Measurements from ENCODE around the gene DDC. TPM values are rescaled to one million over a fixed set of nuclear protein-coding genes. Genes with fewer than 3 reads are reported as not detected.
"Not testable (repeated sequence)": the region's sequence is repeated elsewhere in the genome, so short reads cannot be mapped to it uniquely, and the experiment has no call there.

Gene DDC
- total RNA-seq, 2 donors from 2014 or later: 0.85 TPM; not detected in 1

GRCh38 chr7:50531401-50531911, 33.7 kb downstream of the DDC start:
- ATAC-seq (ENCODE audit: insufficient number of reproducible peaks, low FRiP score, low read depth) (no peak), DNase-seq (ENCODE audit: low spot score) (no peak)
- H3K27me3 ChIP-seq (replicated peaks; ENCODE audit: insufficient read depth): no peaks in the 10 kb centered on the region

GRCh38 chr7:50530766-50531165, 34.4 kb downstream of the DDC start:
- no peak for TF ChIP-seq CTCF (IDR thresholded peaks at IDR 0.05)
- ATAC-seq (ENCODE audit: insufficient number of reproducible peaks, low FRiP score, low read depth) (no peak), DNase-seq (ENCODE audit: low spot score) (no peak)
- Histone ChIP-seq H3K9me3 (no peaks in the 10 kb centered on the region), H3K27me3 (replicated peaks; ENCODE audit: insufficient read depth) (no peaks in the 10 kb centered on the region), H3K27ac (no peak overlapping the region), H3K4me1 (ENCODE audit: control insufficient read depth in 1 of 2, low read depth in 2 of 2) (no peaks in the 10 kb centered on the region), H3K36me3 (no peaks in the 10 kb centered on the region), H3K4me3 (no peak overlapping the region)

More at GRCh38 chr7:50531401-50531911, 33.7 kb downstream of the DDC start:
- no peak overlapping the region for H3K27ac ChIP-seq
- no peaks in the 10 kb centered on the region for H3K36me3 ChIP-seq
- TF ChIP-seq CTCF (IDR thresholded peaks at IDR 0.05): no peak
- no peaks in the 10 kb centered on the region for H3K4me1 ChIP-seq (ENCODE audit: control insufficient read depth in 1 of 2, low read depth in 2 of 2)
- no peak overlapping the region for H3K4me3 ChIP-seq
- H3K9me3 ChIP-seq: no peaks in the 10 kb centered on the region

- Histone ChIP-seq H3K4me1 (ENCODE audit: control insufficient read depth in 1 of 2, low read depth in 2 of 2) (no peaks in the 10 kb centered on the region), H3K4me3 (no peak overlapping the region), H3K9me3 (no peaks in the 10 kb centered on the region), H3K27ac (no peak overlapping the region), H3K36me3 (no peaks in the 10 kb centered on the region), H3K27me3 (replicated peaks; ENCODE audit: insufficient read depth) (no peaks in the 10 kb centered on the region)
- no peak for DNase-seq (ENCODE audit: low spot score)
- TF ChIP-seq CTCF (IDR thresholded peaks at IDR 0.05): no peak
- ATAC-seq (ENCODE audit: insufficient number of reproducible peaks, low FRiP score, low read depth): no peak
Measured at GRCh38 chr7:50529093-50529862, 35.9 kb downstream of the DDC start.

GRCh38 chr7:50528266-50529092, 36.7 kb downstream of the DDC start:
- Histone ChIP-seq H3K27ac (no peak overlapping the region), H3K27me3 (replicated peaks; ENCODE audit: insufficient read depth) (no peaks in the 10 kb centered on the region), H3K4me1 (ENCODE audit: control insufficient read depth in 1 of 2, low read depth in 2 of 2) (no peaks in the 10 kb centered on the region), H3K9me3 (no peaks in the 10 kb centered on the region), H3K4me3 (no peak overlapping the region), H3K36me3 (no peaks in the 10 kb centered on the region)
- no peak for TF ChIP-seq CTCF (IDR thresholded peaks at IDR 0.05)
- DNase-seq (ENCODE audit: low spot score) (no peak), ATAC-seq (ENCODE audit: insufficient number of reproducible peaks, low FRiP score, low read depth) (no peak)

GRCh38 chr7:50519350-50519749, 45.9 kb downstream of the DDC start:
- not testable (repeated sequence) for H3K27ac ChIP-seq; ATAC-seq (ENCODE audit: insufficient number of reproducible peaks, low FRiP score, low read depth); DNase-seq (ENCODE audit: low spot score); H3K4me3 ChIP-seq; H3K36me3 ChIP-seq; H3K27me3 ChIP-seq (replicated peaks; ENCODE audit: insufficient read depth); H3K4me1 ChIP-seq (ENCODE audit: control insufficient read depth in 1 of 2, low read depth in 2 of 2); H3K9me3 ChIP-seq

Measured in thoracic aorta (tissue), 2 donors.